ENCODE results near the gene NME8.
"Not testable (repeated sequence)": the region's sequence is repeated elsewhere in the genome, so short reads cannot be mapped to it uniquely, and the experiment has no call there.

NME8 gene, protein sequence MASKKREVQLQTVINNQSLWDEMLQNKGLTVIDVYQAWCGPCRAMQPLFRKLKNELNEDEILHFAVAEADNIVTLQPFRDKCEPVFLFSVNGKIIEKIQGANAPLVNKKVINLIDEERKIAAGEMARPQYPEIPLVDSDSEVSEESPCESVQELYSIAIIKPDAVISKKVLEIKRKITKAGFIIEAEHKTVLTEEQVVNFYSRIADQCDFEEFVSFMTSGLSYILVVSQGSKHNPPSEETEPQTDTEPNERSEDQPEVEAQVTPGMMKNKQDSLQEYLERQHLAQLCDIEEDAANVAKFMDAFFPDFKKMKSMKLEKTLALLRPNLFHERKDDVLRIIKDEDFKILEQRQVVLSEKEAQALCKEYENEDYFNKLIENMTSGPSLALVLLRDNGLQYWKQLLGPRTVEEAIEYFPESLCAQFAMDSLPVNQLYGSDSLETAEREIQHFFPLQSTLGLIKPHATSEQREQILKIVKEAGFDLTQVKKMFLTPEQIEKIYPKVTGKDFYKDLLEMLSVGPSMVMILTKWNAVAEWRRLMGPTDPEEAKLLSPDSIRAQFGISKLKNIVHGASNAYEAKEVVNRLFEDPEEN

GRCh38 chr7:37848297-37848696 is at the start of gene NME8:
NME8 (plus strand) TSS chr7:37848597; CDS start chr7:37850267, 1,670 bp downstream.
- DNase-seq, result no peak

DNA sequence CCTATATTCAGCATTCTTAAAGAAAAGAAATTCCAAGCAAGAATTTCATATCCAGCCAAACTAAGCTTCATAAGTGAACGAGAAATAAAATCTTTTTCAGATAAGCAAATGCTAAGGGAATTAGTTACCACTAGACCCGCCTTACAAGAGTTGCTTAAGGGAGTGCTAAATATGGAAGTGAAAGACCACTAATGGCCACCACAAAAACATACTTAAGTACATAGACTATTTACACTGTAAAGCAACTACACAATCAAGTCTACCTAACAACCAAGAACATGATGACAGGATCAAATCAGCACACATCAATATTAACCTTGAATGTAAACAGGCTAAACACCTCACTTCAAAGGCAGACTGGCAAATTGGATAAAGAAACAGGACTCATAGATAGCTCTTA is 42.2 kb upstream of the NME8 start:
- DNase-seq, result no peak

- not testable (repeated sequence) for DNase-seq
Measured at GRCh38 chr7:37812161-37812580, 36.2 kb upstream of the NME8 start.

GRCh38 chr7:37815671-37816371 is 32.6 kb upstream of the NME8 start:
- no peak for DNase-seq

DNA sequence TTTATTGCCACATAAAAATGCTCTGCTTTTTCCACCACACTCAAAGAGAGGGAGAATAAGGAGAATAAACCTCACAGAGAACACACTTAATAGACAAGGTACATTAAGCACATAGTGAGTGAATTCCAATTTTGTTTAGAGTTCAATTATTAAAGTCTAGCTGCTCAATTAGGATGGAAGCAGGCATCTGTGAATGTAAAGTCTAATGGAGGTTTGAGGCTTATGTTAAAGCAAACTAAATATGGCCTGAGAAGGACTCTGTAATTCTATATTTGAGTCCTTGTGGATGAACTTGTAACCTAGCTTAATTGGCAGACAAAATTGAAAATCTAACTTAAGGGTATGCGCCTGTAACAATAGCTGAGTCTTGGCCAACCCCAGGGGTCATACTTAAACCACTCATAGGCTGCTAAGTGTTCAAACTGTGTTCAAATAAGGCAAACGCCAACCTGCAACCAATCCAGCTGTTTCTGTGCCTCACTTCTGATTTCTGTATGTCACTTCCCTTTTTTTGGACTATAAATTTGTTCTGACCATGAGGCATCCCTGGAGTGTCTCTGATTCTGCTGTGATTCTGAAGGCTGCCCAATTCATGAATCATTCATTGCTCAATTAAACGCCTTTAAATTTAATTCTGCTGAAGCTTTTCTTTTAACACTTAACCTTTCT is 31.3 kb upstream of the NME8 start:
- no peak for DNase-seq

- no peak for DNase-seq
Measured at GRCh38 chr7:37817591-37817960, 30.8 kb upstream of the NME8 start.

- no peak for DNase-seq
Measured at GRCh38 chr7:37817996-37818720, 30.2 kb upstream of the NME8 start.

DNA sequence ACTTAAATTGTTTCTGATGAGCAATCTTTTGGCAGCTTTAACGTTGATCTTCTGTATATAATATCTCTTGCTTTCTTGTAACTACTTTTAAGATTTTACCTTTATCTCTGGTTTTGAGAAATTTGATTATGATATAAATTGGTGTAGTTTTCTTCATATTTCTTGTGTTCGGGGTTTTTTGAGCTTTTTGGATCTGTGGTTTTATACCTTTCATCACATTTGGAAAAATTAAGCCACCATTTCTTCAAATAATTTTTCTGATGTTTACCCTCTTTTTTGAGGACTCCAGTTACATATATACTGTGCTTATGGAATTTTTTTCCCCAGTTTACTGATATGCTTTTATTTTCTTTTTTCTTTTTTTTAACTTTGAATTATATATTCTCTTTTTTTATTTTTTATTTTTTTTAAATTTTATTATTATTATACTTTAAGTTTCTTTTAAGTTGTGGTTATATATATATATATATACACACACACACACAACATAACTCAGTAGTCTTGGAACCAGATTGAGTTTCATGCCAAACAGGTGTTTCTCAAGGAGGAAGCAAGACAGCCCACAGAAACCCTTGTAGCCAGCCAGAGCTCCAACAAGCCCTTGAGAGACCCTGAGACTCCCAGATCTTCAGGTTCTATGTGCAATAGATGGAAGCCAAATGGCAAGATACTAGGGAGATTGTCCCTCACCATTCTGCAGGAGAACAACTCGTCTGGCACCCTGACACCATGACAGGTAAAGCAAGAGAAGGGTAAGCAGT is 27.5 kb upstream of the NME8 start:
- DNase-seq, result no peak

DNA sequence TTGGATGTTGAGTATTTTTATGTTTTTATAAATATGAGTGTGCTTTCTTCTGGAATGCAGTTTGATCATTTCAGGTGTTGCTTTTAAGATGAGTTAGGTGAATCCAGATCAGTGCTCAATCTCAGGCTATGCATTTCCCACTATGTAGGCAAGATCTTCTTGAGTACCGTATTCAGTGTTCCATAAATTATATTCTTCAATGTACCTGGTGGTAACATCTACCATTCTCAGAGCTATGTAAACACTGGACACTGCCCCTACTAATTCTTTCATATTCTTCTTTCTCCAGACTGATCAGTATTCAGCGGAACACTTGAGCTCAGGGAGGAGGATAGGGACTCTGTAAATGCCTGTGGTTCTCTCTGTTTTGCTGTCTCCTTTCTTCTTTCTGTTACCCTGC is 25.5 kb upstream of the NME8 start:
- DNase-seq, result no peak

GRCh38 chr7:37823557-37823956 is 24.8 kb upstream of the NME8 start:
- no peak for DNase-seq

DNA sequence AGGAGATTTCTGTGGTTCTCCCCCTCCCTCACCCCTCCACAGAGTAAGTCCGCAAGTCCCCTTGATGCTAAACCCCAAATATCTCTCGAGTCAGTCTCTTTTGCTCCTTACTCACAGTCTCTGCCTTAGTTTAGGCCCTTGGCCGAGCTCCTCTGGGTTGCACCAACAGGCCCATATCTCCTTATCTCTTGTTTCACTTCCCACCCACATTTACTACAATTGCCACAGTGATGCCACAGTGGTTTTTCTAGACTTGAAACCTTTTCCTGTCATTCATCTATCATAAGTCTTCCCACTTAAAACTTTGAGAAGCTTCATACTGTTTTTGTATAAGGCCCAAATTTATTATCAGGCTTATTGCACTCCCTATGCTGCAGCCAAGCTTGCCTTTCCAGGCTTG is 23.4 kb upstream of the NME8 start:
- no peak for DNase-seq

DNA sequence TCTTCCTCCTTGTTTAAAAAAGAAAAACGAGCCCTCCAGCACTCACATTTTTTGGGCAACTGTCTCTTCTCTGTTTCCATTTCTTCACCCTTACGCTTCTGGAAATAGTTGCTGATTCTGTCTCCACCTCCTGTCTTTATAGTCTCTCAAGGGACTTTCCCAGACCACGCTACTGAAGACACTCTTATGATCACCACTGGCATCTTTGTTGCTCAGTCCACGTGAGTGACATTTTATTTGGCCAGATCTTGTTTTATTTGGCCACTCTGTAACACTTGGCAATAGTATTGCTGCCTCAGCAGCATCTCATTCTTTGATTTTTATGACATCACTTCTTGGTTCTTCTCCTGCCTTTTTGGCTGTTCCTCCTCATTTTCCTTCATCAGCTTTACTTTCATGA is 21.6 kb upstream of the NME8 start:
- no peak for DNase-seq

DNA sequence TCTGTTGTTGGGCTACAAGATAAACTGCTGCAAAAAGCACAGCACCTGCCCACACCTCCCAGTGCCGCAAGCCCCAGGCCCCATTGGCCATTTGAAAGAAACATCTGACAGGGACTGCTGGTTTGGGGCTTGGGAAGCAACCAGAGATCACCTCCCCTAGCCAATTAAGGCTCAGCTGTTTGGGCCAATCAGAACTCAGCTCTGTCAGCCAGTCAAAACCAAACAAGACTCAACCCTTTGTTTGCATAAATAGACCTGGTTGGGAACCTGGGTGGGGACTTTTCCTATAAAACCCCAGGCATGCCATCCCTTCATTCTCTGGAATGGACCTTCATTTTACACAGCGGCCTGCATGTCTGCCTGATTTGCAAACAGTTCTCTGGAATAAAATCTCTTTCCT is 17.2 kb upstream of the NME8 start:
- DNase-seq, result no peak

DNA sequence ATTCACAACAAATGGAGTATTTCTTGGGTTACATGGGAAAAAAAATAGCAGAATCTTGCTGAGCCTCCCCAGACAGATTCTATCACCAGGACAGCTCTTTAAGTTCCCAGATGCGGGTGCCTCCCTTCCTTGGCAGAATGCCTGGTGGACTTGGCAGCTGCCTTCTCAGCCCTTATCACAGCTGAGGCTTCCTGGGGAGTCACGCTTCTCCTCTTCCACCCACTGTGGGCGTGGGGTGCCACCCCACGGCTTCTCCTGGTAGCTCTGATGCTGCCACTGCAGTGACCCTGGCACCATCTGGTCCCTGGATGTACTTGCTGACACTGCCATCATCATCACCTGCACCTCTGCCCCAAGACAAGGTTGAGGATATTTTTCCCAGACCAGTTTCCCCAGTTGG is 16.2 kb upstream of the NME8 start:
- DNase-seq, result no peak

DNA sequence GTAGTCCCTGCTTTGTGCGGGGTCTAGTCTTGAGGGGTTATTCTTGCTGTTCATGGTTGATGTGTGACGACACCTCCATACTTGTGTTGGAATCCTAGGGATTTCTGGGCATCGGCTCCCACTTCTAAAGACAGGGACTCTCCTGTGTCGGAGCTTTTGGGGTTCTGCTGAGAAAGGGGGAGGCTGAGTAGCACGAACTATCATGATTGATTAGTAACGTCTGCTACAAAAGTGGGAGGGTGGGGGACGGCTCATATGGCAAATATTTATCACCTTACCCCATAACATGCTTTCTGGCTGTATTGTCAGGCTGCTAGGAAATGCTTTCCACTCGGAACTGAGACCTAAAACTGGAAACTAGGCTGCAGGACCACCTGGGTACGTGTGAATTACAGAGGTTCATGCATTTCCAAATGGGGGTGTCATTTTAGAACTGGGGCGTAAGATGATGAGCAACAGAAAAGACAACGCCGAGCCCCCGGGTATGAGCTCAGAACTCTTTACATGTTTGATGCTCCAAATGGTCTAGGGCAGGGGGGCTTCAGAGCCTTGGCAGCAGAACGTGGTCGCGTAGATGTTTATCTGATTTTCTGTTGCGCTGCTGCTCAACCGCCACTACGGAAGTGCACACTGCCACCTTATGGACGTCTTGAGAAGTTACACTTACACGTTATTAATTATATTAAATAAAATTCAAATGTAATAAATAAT is 15.1 kb upstream of the NME8 start:
- DNase-seq, result peak; percentile 12 to 38

- DNase-seq, result no peak
Measured at GRCh38 chr7:37833818-37834146, 14.6 kb upstream of the NME8 start.

DNA sequence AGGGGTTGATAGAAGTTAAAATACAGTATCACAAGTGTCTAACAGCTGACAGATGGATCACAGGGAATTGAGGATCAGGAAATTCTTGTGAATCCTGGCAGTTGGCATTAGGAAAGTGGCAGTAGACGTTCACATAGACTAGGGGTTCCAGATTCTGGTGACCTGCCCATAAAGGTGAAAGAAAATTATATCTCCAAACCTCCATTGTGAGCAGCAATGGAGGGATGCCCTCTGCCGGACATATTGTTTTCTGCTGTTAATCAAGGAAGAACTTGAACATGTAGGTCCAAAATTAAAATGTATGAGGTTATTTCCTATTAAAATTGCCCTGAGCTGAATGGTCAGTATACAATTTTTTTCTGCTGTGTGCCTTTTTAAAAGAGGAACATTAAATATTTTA is 5.1 kb downstream of the NME8 start:
- DNase-seq, result no peak

DNA sequence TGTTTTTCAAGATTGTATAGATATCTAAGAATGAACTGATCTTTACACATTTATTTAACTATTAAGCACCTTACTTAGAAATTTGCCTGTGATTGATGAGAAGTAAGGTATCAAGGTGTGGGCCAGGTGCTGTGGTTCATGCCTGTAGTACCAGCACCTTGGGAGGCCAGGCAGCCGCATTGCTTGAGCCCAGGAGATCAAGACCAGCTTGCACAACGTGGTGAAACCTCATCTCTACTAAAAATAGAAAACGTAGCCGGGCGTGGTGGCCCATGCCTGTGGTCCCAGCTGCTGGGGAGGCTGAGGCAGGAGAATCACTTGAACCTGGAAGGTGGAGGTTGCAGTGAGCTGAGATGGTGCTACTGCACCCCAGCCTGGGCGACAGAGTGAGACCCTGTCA is 33.7 kb downstream of the NME8 start:
- no peak for DNase-seq

GRCh38 chr7:37893359-37893758 is 45.0 kb downstream of the NME8 start:
- DNase-seq, result no peak

GRCh38 chr7:37894671-37895070 is 46.3 kb downstream of the NME8 start:
- no peak for DNase-seq

- no peak for DNase-seq
Measured at GRCh38 chr7:37899712-37900247, 51.4 kb downstream of the NME8 start.
